Omental fat pad (tissue), 4 donors: ENCODE results near the gene MAGED4B. TPM values are rescaled to one million over a fixed set of nuclear protein-coding genes. Genes with fewer than 3 reads are reported as not detected.
"Not testable (repeated sequence)": the region's sequence is repeated elsewhere in the genome, so short reads cannot be mapped to it uniquely, and the experiment has no call there.

ENCODE experiments used
- ATAC-seq: fragments of 150-250 bp; one replicate; pipeline ENCODE4 v1.9.1; 2016; ENCODE audit warnings: mild to moderate bottlenecking, moderate library complexity; ENCODE audit not compliant: low FRiP score
- DNase-seq: peaks from one replicate; pipeline ENCODE4 v3.0.0-alpha.2; 2019; ENCODE audit warnings: low spot score
- total RNA-seq, 4 donors: library from RNA; depleted of rRNA; stranded (reverse); fragments of >200 nt; gene quantifications; one replicate each; pipeline ENCODE4 v1.1.0, GENCODE V29; 2016
- TF ChIP-seq, protein P1 (sequence below), 3 donors: fragments of 450-650 bp; IDR thresholded peaks; one replicate each; pipeline ENCODE4 v1.5.1; 2016 to 2017; ENCODE audit warnings: antibody characterized with exemption in 3 of 3, mild to moderate bottlenecking in 3 of 3, moderate library complexity in 2 of 3

MAGED4B gene, protein sequence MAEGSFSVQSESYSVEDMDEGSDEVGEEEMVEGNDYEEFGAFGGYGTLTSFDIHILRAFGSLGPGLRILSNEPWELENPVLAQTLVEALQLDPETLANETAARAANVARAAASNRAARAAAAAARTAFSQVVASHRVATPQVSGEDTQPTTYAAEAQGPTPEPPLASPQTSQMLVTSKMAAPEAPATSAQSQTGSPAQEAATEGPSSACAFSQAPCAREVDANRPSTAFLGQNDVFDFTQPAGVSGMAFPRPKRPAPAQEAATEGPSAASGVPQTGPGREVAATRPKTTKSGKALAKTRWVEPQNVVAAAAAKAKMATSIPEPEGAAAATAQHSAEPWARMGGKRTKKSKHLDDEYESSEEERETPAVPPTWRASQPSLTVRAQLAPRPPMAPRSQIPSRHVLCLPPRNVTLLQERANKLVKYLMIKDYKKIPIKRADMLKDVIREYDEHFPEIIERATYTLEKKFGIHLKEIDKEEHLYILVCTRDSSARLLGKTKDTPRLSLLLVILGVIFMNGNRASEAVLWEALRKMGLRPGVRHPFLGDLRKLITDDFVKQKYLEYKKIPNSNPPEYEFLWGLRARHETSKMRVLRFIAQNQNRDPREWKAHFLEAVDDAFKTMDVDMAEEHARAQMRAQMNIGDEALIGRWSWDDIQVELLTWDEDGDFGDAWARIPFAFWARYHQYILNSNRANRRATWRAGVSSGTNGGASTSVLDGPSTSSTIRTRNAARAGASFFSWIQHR
- total RNA-seq: 1 to 10 TPM; 1.3 to 8.4 (median 2.4) TPM

DNA sequence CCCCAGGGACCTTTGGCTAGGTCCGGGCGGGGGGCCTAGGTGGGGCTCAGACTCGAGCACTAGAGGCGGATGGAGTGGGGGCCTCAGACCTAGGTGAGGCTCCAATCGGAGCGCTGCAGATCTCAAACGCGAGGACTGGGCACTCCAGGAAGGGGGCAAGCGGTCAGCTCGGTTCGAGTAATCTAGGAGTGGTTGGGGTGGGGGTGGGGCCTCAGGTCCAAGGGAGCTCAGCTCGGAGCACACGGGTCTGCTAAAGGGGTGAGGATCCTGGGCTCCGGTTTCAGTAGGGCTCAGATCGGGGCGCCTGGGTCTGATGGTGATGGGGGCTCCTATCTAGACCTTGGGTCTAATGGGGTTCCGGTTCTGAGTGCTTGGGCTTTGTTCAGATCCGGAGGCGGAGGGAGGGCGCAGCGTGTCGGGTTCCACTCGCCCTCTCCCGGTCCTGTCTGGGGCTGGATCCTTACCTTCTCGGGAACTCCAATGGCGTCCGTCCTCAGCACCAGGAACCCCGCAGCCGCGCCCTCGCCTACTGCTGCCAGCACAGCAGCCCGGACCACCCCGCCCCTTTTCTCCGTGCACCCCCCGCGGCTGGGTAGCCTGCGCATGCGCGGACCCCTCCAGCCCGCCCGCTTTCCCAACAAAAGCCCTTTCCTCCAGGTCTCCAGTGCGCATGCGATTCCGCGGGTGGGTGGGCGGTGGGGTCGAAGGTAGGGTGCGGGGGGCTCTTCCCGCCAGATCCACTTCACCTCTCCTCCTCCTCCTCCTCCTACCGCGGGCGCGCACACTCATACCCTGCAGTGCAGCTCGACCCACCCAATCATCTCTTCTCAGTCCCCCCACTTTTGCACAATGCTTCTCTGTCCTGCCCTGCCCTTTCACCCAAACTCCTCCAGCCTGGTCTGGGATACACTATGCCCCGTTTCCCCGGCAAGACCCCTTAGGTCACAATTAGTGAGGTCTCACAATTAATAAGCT is at the start of gene MAGED4B:
Gene MAGED4B, minus strand, starts transcription at position 518 of the 975 bp plus-strand sequence. CDS start 1,011 bp downstream, outside the sequence.
- ATAC-seq: peak; percentile 64
- not testable (repeated sequence) for DNase-seq

DNA sequence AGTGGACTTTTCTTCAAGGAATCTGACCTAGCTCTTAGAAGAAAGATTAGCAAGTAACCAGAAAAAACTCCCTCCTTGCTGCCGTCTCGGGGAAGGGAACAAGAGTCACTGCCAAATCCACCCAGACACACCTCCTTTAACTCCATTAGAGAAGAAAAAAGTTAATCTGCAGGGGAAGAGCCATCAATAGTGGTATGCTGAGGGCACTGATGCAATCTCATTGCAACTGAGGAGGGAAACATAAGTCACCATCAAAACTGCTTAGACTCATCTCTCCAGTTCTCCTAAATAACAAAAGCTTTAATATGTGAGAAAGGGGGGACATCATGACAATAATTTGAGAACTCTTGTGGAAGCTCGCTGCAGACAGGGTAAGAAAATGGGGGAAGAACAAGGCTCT is 49.3 kb upstream of the MAGED4B start:
- ATAC-seq (no peak), DNase-seq (no peak)
- TF ChIP-seq, protein P1, sequence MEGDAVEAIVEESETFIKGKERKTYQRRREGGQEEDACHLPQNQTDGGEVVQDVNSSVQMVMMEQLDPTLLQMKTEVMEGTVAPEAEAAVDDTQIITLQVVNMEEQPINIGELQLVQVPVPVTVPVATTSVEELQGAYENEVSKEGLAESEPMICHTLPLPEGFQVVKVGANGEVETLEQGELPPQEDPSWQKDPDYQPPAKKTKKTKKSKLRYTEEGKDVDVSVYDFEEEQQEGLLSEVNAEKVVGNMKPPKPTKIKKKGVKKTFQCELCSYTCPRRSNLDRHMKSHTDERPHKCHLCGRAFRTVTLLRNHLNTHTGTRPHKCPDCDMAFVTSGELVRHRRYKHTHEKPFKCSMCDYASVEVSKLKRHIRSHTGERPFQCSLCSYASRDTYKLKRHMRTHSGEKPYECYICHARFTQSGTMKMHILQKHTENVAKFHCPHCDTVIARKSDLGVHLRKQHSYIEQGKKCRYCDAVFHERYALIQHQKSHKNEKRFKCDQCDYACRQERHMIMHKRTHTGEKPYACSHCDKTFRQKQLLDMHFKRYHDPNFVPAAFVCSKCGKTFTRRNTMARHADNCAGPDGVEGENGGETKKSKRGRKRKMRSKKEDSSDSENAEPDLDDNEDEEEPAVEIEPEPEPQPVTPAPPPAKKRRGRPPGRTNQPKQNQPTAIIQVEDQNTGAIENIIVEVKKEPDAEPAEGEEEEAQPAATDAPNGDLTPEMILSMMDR (IDR thresholded peaks at IDR 0.05): no peak

DNA sequence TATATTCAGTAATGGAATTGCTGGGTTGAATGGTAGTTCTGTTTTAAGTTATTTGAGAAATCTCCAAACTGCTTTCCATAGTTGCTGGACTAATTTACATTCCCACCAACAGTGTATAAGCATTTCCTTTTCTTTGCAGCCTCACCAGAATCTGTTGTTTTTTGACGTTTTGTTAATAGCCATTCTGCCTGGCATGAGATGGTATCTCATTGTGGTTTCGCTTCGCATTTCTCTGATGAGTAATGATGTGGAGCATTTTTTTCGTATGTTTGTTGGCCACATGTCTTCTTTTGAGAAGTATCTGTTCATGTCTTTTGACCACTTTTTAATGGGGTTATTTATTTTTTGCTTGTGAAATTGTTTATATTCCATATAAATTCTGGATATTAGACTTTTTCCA is 13.6 kb upstream of the MAGED4B start:
- ATAC-seq (no peak), DNase-seq (no peak)
- TF ChIP-seq, protein P1 (IDR thresholded peaks at IDR 0.05): no peak

DNA sequence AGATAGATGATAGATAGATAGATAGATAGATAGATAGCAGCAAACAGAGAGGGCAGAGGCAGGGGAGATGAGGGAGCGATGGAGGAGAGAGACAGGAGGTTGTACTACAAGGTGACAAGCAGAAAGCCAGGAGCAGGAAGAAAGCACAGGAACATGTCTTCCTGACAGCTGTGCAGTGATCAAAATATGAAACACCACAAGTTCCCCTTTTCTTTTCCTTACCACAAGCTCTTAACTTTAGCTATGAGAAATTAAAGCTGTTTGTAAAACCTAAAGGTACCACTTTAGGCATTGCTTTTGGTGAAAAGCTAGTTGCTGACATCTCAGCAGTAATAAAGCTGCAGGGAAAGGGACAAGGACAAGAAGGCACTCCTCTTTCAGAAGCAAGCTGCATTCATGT is 9.1 kb upstream of the MAGED4B start:
- ATAC-seq (no peak), DNase-seq (no peak)
- TF ChIP-seq, protein P1 (IDR thresholded peaks at IDR 0.05): no peak

DNA sequence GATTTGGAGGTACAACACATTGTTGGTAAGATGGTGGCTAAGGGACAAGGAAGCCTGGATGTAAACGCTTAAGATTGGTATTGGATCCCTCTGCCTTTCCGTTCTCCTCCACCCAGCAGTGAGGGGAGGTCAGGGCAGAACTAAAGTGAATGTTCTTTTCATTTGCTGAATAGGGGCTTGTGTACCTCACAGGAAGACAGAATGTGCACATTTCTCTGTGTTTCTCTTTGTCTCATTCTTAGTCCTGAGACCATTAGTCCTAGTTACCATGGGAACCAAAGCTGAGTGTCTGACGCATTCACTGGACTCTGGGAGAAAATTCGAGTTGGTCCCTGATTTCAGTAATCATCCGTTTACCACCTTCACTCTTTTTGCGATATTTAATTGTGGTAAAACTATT is 26.7 kb downstream of the MAGED4B start:
- DNase-seq, ATAC-seq: not testable (repeated sequence)

DNA sequence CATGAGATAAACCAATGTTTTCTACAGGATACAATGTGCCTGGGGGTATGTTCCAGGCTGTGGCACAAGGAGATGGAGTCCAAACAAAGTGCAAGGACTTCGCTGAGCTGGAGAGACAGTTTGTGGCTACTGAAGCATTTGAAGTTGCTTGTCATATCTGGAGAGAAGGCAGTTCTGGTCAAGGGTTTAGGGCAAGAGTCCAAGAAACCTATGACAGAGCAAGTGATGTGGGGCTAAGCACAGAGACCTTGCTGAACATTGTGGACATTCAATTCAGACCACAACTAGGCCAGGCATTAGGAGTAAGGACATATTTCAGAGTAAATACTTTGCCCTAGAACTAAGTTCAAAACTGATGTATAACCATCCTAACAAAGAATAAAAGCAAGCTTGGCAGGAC is 34.8 kb downstream of the MAGED4B start:
- TF ChIP-seq, protein P1 (IDR thresholded peaks at IDR 0.05): no peak
- ATAC-seq: no peak

DNA sequence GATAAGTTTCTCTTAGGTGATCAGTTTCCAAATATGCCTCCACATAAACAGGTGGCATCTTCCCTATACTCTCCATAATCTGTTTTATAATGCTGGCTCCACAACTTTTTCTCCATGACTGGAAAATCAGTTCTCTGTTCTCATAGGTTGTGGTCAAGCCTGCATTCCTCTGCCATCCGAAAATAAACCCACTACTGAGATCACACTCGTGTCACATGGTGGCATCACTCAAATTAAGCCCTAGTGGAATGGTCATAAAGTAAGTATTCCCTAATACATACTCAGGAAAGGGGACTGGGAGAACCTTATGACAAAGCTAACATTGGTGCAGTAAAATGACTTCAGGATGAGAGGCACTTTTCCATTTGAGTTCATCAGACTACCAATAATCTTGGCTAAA is 37.6 kb downstream of the MAGED4B start:
- ATAC-seq (no peak), DNase-seq (no peak)
- TF ChIP-seq, protein P1 (IDR thresholded peaks at IDR 0.05): no peak

More for the DNA sequence above, 34.8 kb downstream of the MAGED4B start:
- no peak for DNase-seq
